H9 (cell line): ENCODE results near the gene DMKN. TPM values are rescaled to one million over a fixed set of nuclear protein-coding genes. Genes with fewer than 3 reads are reported as not detected.

Experiments used
- DNase-seq: peaks from one replicate; pipeline ENCODE4 v3.0.0-alpha.2; 2017
- H2AFZ ChIP-seq: one replicate; pipeline ENCODE4 v1.6.1; 2013; ENCODE audit warnings: mild to moderate bottlenecking, low read length, control low read depth, moderate library complexity
- H2AK5ac ChIP-seq: 2 replicates; pipeline ENCODE4 v1.6.1; 2013; ENCODE audit warnings: low read length, control low read depth, mixed read lengths; ENCODE audit not compliant: insufficient read length
- H2BK120ac ChIP-seq: one replicate; pipeline ENCODE4 v1.6.1; 2013; ENCODE audit warnings: low read depth, mild to moderate bottlenecking, low read length, control low read depth, inconsistent platforms; ENCODE audit not compliant: poor library complexity, severe bottlenecking
- H2BK12ac ChIP-seq: 2 replicates; pipeline ENCODE4 v1.6.1; 2013; ENCODE audit warnings: low read length, control low read depth, mixed read lengths, low read depth; ENCODE audit not compliant: insufficient read length
- H2BK15ac ChIP-seq: 2 replicates; pipeline ENCODE4 v1.6.1; 2013; ENCODE audit warnings: low read depth, low read length, control low read depth
- H2BK20ac ChIP-seq: one replicate; pipeline ENCODE4 v1.6.1; 2013; ENCODE audit warnings: low read depth, mild to moderate bottlenecking, low read length, control low read depth, inconsistent platforms; ENCODE audit not compliant: poor library complexity, severe bottlenecking
- H2BK5ac ChIP-seq: 2 replicates; pipeline ENCODE4 v1.6.1; 2013; ENCODE audit warnings: low read length, control low read depth, mixed read lengths; ENCODE audit not compliant: insufficient read length
- H3K14ac ChIP-seq: 2 replicates; pipeline ENCODE4 v1.6.1; 2013; ENCODE audit warnings: low read length, control low read depth; ENCODE audit not compliant: insufficient read depth
- H3K18ac ChIP-seq: 2 replicates; pipeline ENCODE4 v1.6.1; 2013; ENCODE audit warnings: low read depth, mild to moderate bottlenecking, mixed read lengths, low read length, control low read depth; ENCODE audit not compliant: insufficient read length
- H3K23ac ChIP-seq: 2 replicates; pipeline ENCODE4 v1.6.1; 2013; ENCODE audit warnings: low read length, control low read depth, mixed read lengths, low read depth; ENCODE audit not compliant: insufficient read length
- H3K23me2 ChIP-seq: 2 replicates; pipeline ENCODE4 v1.6.1; 2013; ENCODE audit warnings: low read depth, mild to moderate bottlenecking, mixed read lengths, low read length, control low read depth; ENCODE audit not compliant: insufficient read length, poor library complexity, severe bottlenecking
- H3K27ac ChIP-seq: 2 replicates; pipeline ENCODE4 v1.5.1; 2013; ENCODE audit warnings: low read length, control low read depth, mixed read lengths, low read depth; ENCODE audit not compliant: insufficient read length
- H3K27me3 ChIP-seq: 2 replicates; pipeline ENCODE4 v1.6.1; 2013; ENCODE audit warnings: low read length, control low read depth, inconsistent platforms; ENCODE audit not compliant: insufficient read depth
- H3K4ac ChIP-seq: 2 replicates; pipeline ENCODE4 v1.6.1; 2013; ENCODE audit warnings: low read depth, mild to moderate bottlenecking, control low read depth, inconsistent platforms, low read length, moderate library complexity
- H3K4me1 ChIP-seq: 2 replicates; pipeline ENCODE4 v1.6.1; 2013; ENCODE audit warnings: low read length, control low read depth, inconsistent platforms; ENCODE audit not compliant: insufficient read depth
- H3K4me2 ChIP-seq: 2 replicates; pipeline ENCODE4 v1.6.1; 2013; ENCODE audit warnings: low read length, control low read depth, mixed read lengths; ENCODE audit not compliant: insufficient read length, insufficient read depth
- H3K56ac ChIP-seq: 2 replicates; pipeline ENCODE4 v1.6.1; 2013; ENCODE audit warnings: low read depth, mild to moderate bottlenecking, mixed read lengths, low read length, control low read depth; ENCODE audit not compliant: insufficient read length
- H3K79me1 ChIP-seq: 2 replicates; pipeline ENCODE4 v1.6.1; 2013; ENCODE audit warnings: low read depth, mild to moderate bottlenecking, moderate library complexity, low read length, control low read depth, inconsistent platforms; ENCODE audit not compliant: insufficient read depth, poor library complexity, severe bottlenecking
- H3K79me2 ChIP-seq: 2 replicates; pipeline ENCODE4 v1.6.1; 2013; ENCODE audit warnings: low read length, control low read depth, inconsistent platforms; ENCODE audit not compliant: insufficient read depth
- H3K9ac ChIP-seq: 2 replicates; pipeline ENCODE4 v1.6.1; 2013; ENCODE audit warnings: low read length, control low read depth, mixed read lengths; ENCODE audit not compliant: insufficient read length; ENCODE audit errors: extremely low read depth
- H3K9me3 ChIP-seq: one replicate; pipeline ENCODE4 v1.6.1; 2013; ENCODE audit warnings: low read depth, low read length, inconsistent platforms; ENCODE audit not compliant: control insufficient read depth
- H3T11ph ChIP-seq: one replicate; pipeline ENCODE4 v1.6.1; 2013; ENCODE audit warnings: mild to moderate bottlenecking, low read length, control low read depth, inconsistent platforms
- H4K20me1 ChIP-seq: one replicate; pipeline ENCODE4 v1.6.1; 2013; ENCODE audit not compliant: control insufficient read depth, insufficient read length, insufficient read depth
- H4K5ac ChIP-seq: 2 replicates; pipeline ENCODE4 v1.6.1; 2013; ENCODE audit warnings: low read depth, mild to moderate bottlenecking, mixed read lengths, low read length, control low read depth; ENCODE audit not compliant: insufficient read length
- H4K8ac ChIP-seq: replicated peaks from 2 replicates; pipeline ENCODE4 v1.6.1; 2013; ENCODE audit warnings: low read length, control low read depth, mixed read lengths, low read depth; ENCODE audit not compliant: insufficient read length
- H4K91ac ChIP-seq: 2 replicates; pipeline ENCODE4 v1.6.1; 2013; ENCODE audit warnings: low read depth, mild to moderate bottlenecking, moderate library complexity, mixed read lengths, low read length, control low read depth; ENCODE audit not compliant: insufficient read length
- H3K27ac Mint-ChIP-seq, 3 experiments: 2 replicates in 2 of 3; 3 replicates in 1 of 3; pipeline ENCODE4 v1.8.0; 2020 to 2021; ENCODE audit warnings: mixed read lengths in 3 of 3, mild to moderate bottlenecking in 1 of 3, moderate library complexity in 1 of 3
- H3K27me3 Mint-ChIP-seq: 2 replicates; pipeline ENCODE4 v1.8.0; 2021; ENCODE audit warnings: low read depth, mild to moderate bottlenecking, moderate library complexity, mixed read lengths
- H3K36me3 Mint-ChIP-seq, 3 experiments: 2 replicates in 2 of 3; 3 replicates in 1 of 3; pipeline ENCODE4 v1.8.0; 2020 to 2021; ENCODE audit warnings: low read depth in 3 of 3, mixed read lengths in 3 of 3; ENCODE audit not compliant: insufficient read depth in 1 of 3
- H3K4me1 Mint-ChIP-seq, 2 experiments: 2 replicates each; pipeline ENCODE4 v1.8.0; 2020; ENCODE audit warnings: mixed read lengths in 2 of 2
- H3K4me3 Mint-ChIP-seq, 2 experiments: 2 replicates in 1 of 2; 3 replicates in 1 of 2; pipeline ENCODE4 v1.8.0; 2020 to 2021; ENCODE audit warnings: mild to moderate bottlenecking in 2 of 2, mixed read lengths in 2 of 2, moderate library complexity in 1 of 2
- H3K9me3 Mint-ChIP-seq, 2 experiments: 2 replicates in 1 of 2; 3 replicates in 1 of 2; pipeline ENCODE4 v1.8.0; 2020; ENCODE audit warnings: mild to moderate bottlenecking in 2 of 2, mixed read lengths in 2 of 2, moderate library complexity in 1 of 2
- WGBS: extraction: QIAGEN DNeasy Blood & Tissue Kit; methylation state at CpG from one replicate; pipeline ENCODE4 v1.1.7; 2013; ENCODE audit warnings: missing lambda C conversion rate, low lambda C conversion rate, mixed read lengths; ENCODE audit not compliant: insufficient read length; ENCODE audit errors: extremely low coverage; 5-methylcytosine and 5-hydroxymethylcytosine counted together
- total RNA-seq: library from RNA; stranded (reverse); gene quantifications from 2 replicates; pipeline ENCODE4 v1.2.1, GENCODE V29; 2021
- TF ChIP-seq, protein P1 (sequence below): fragments of 200-600 bp; sonication (generic); conservative IDR thresholded peaks from 3 replicates; pipeline ENCODE4 v1.8.0; 2021; ENCODE audit warnings: antibody characterized with exemption, mild to moderate bottlenecking

DMKN gene
- total RNA-seq, 1 experiment from 2014 or later = 278 TPM

DNA sequence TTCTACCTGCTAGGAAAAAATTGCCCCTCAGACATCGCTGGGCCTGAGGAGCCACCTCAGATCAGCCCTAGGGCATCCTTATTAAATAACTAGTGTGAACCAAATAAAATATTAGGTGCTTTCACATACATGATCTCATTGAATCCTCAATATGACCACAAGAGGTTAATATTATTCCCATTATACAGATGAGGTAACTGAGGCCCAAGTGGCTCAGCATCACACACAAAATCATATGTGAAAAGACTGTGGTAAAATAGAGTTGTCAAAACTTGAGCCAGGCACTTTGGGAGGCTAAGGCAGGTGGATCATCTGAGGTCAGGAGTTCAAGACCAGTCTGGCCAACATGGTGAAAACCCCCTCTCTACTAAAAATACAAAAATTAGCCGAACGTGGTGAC lies 2.9 kb upstream of the DMKN start:
- no peak overlapping the region for H2BK20ac ChIP-seq
- H2BK12ac ChIP-seq = no peak overlapping the region
- Mint-ChIP-seq H3K4me3 (no peak overlapping the region), H3K36me3 (no peaks in the 10 kb centered on the region; a peak in 1 of 7 replicates), H3K27ac (no peak overlapping the region), H3K9me3 (no peaks in the 10 kb centered on the region; a peak in 1 of 5 replicates), H3K27me3 (peaks cover 37% of the 10 kb centered on the region), H3K4me1 (peaks cover 18 to 35% of the 10 kb centered on the region in 2 experiments)
- H3K23me2 ChIP-seq = peaks cover 4% of the 10 kb centered on the region
- H2AK5ac ChIP-seq = no peak overlapping the region
- H3K14ac ChIP-seq = no peak overlapping the region
- no peaks in the 10 kb centered on the region for H3K4me1 ChIP-seq
- H3K79me1 ChIP-seq = no peaks in the 10 kb centered on the region
- H2BK120ac ChIP-seq = no peak overlapping the region
- no peak overlapping the region for H2BK15ac ChIP-seq
- TF ChIP-seq, protein P1, sequence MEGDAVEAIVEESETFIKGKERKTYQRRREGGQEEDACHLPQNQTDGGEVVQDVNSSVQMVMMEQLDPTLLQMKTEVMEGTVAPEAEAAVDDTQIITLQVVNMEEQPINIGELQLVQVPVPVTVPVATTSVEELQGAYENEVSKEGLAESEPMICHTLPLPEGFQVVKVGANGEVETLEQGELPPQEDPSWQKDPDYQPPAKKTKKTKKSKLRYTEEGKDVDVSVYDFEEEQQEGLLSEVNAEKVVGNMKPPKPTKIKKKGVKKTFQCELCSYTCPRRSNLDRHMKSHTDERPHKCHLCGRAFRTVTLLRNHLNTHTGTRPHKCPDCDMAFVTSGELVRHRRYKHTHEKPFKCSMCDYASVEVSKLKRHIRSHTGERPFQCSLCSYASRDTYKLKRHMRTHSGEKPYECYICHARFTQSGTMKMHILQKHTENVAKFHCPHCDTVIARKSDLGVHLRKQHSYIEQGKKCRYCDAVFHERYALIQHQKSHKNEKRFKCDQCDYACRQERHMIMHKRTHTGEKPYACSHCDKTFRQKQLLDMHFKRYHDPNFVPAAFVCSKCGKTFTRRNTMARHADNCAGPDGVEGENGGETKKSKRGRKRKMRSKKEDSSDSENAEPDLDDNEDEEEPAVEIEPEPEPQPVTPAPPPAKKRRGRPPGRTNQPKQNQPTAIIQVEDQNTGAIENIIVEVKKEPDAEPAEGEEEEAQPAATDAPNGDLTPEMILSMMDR = no peak
- H4K20me1 ChIP-seq = no peaks in the 10 kb centered on the region
- DNase-seq = no peak
- no peak overlapping the region for H3K4me2 ChIP-seq
- no peaks in the 10 kb centered on the region for H3K79me2 ChIP-seq
- H3K56ac ChIP-seq = no peak overlapping the region
- H3K9ac ChIP-seq = no peak overlapping the region
- no peak overlapping the region for H3K4ac ChIP-seq
- H4K8ac ChIP-seq = no peak overlapping the region
- no peak overlapping the region for H4K91ac ChIP-seq
- H3T11ph ChIP-seq = no peak overlapping the region
- H3K23ac ChIP-seq = no peak overlapping the region
- H2AFZ ChIP-seq = no peak overlapping the region
- H3K27me3 ChIP-seq = no peaks in the 10 kb centered on the region; the same call in none of the 2 replicates
- no CpG with 5 or more reads among the region's 3 CpGs for WGBS
- no peaks in the 10 kb centered on the region for H3K9me3 ChIP-seq
- H3K18ac ChIP-seq = no peak overlapping the region
- no peak overlapping the region for H2BK5ac ChIP-seq
- H3K27ac ChIP-seq = no peak overlapping the region
- no peak overlapping the region for H4K5ac ChIP-seq
